ENCODE measurements around the gene RABGAP1L.
A peak's percentile ranks its signal among the peaks of the same experiment; 100 is the strongest.
"Not testable (repeated sequence)": the region's sequence is repeated elsewhere in the genome, so short reads cannot be mapped to it uniquely, and the experiment has no call there.

The RABGAP1L gene

DNA sequence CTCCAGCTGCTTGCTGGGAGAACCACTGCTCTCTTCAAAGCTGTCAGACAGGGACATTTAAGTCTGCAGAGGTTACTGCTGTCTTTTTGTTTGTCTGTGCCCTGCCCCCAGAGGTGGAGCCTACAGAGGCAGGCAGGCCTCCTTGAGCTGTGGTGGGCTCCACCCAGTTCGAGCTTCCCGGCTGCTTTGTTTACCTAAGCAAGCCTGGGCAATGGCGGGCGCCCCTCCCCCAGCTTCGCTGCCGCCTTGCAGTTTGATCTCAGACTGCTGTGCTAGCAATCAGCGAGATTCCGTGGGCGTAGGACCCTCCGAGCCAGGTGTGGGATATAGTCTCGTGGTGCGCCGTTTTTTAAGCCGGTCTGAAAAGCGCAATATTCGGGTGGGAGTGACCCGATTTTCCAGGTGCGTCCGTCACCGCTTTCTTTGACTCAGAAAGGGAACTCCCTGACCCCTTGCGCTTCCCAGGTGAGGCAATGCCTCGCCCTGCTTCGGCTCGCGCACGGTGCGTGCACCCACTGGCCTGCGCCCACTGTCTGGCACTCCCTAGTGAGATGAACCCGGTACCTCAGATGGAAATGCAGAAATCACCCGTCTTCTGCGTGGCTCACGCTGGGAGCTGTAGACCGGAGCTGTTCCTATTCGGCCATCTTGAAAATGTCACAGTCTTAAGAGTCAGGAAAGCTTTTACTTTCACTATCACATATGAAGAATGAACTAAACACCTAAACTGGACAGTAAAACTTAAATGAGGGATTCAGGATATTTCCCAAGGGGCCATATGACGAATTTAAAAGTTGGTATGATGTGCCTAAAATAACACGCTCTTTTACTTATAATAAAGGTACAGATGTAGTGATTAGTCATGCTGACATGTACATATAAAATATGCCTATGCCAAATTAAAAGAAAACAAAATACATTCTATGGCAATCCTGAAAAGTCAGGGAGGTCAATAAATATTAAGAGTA, 689.6 kb downstream of the RABGAP1L start:
- H3K4me1 ChIP-seq (ENCODE audit: control extremely low read depth in 1 of 4, control insufficient read depth in 4 of 4, insufficient read depth in 4 of 4, low read length in 3 of 4); DNase-seq; H3K4me3 ChIP-seq (ENCODE audit: control insufficient read depth in 1 of 7, extremely low read depth in 1 of 7, insufficient read depth in 4 of 7, low read depth in 2 of 7, low read length in 6 of 7); POLR2A ChIA-PET; H3K36me3 ChIP-seq (ENCODE audit: control insufficient read depth in 4 of 4, insufficient read depth in 4 of 4, low read length in 3 of 4); CTCF ChIA-PET; H3K27ac ChIP-seq (ENCODE audit: insufficient read depth in 1 of 2, low read depth in 1 of 2, low read length in 2 of 2, poor library complexity in 1 of 2, severe bottlenecking in 2 of 2); H3K27me3 ChIP-seq (replicated peaks in 2 of 5; ENCODE audit: control insufficient read depth in 4 of 5, insufficient read depth in 5 of 5, low read length in 4 of 5); H3K9me3 ChIP-seq (ENCODE audit: control extremely low read depth in 1 of 5, control insufficient read depth in 4 of 5, insufficient read depth in 2 of 5, low read depth in 1 of 5, low read length in 4 of 5): not testable (repeated sequence)
- WGBS (ENCODE audit: insufficient coverage): no CpG with 5 or more reads among the region's 36 CpGs

DNA sequence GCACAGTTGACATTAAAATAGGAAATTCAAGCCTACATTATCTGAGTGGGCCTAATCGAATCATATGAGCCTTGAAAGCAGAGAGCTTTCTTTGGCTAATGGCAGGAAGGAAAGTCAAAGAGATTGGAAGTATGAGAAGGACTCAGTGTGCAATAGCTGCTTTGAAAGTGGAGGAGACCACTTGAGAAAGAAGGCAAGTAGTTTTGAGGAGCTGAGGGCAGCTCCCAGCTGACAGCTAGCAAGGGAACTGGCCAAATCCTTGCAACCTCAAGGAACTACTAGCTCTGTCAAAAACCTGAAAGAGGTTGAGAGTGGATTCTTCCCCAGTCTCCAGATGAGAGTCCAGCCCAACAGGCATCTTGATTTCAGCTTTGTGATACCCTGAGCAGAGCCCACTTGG, 691.4 kb downstream of the RABGAP1L start:
- WGBS (ENCODE audit: insufficient coverage): 89% methylated on average over 1 of the region's 1 CpG
- DNase-seq: no peak
- no peaks in the 10 kb centered on the region for H3K36me3 ChIP-seq (ENCODE audit: control insufficient read depth in 4 of 4, insufficient read depth in 4 of 4, low read length in 3 of 4)
- H3K4me3 ChIP-seq (ENCODE audit: control insufficient read depth in 1 of 7, extremely low read depth in 1 of 7, insufficient read depth in 4 of 7, low read depth in 2 of 7, low read length in 6 of 7): no peak overlapping the region
- H3K27me3 ChIP-seq (replicated peaks in 2 of 5; ENCODE audit: control insufficient read depth in 4 of 5, insufficient read depth in 5 of 5, low read length in 4 of 5): no peaks in the 10 kb centered on the region
- ChIA-PET POLR2A (no interaction called here), CTCF (no interaction called here)
- peaks cover 0 to 2% (median 0%) of the 10 kb centered on the region in 4 experiments for H3K4me1 ChIP-seq (ENCODE audit: control extremely low read depth in 1 of 4, control insufficient read depth in 4 of 4, insufficient read depth in 4 of 4, low read length in 3 of 4)
- H3K9me3 ChIP-seq (ENCODE audit: control extremely low read depth in 1 of 5, control insufficient read depth in 4 of 5, insufficient read depth in 2 of 5, low read depth in 1 of 5, low read length in 4 of 5): no peaks in the 10 kb centered on the region
- no peak overlapping the region for H3K27ac ChIP-seq (ENCODE audit: insufficient read depth in 1 of 2, low read depth in 1 of 2, low read length in 2 of 2, poor library complexity in 1 of 2, severe bottlenecking in 2 of 2)

DNA sequence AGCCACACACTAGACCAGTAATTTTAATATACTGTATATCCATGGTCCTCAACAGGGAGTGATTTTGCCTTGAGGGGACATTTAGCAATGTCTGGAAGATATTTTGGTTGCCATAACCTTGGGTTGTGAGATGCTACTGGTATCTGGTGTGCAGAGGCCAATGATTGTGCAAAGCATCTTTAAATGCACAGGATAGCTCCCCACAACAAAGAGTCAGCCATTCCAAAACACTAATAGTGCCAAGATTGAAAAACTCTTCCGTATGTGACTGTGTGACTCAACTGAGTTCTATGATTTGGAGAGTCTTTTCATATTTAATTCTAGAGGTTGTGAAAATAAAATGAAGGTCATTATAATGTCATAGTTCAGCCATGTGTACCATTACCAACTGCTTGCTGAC, 699.0 kb downstream of the RABGAP1L start:
- H3K4me1 ChIP-seq (ENCODE audit: control extremely low read depth in 1 of 4, control insufficient read depth in 4 of 4, insufficient read depth in 4 of 4, low read length in 3 of 4): peaks cover 0 to 2% (median 0%) of the 10 kb centered on the region in 4 experiments
- CTCF ChIA-PET: no interaction called here
- H3K9me3 ChIP-seq (ENCODE audit: control extremely low read depth in 1 of 5, control insufficient read depth in 4 of 5, insufficient read depth in 2 of 5, low read depth in 1 of 5, low read length in 4 of 5): no peaks in the 10 kb centered on the region
- POLR2A ChIA-PET: no interaction called here
- WGBS (ENCODE audit: insufficient coverage): no CpG with 5 or more reads among the region's 1 CpG
- no peak for DNase-seq
- no peak overlapping the region for H3K4me3 ChIP-seq (ENCODE audit: control insufficient read depth in 1 of 7, extremely low read depth in 1 of 7, insufficient read depth in 4 of 7, low read depth in 2 of 7, low read length in 6 of 7)
- no peak overlapping the region for H3K27ac ChIP-seq (ENCODE audit: insufficient read depth in 1 of 2, low read depth in 1 of 2, low read length in 2 of 2, poor library complexity in 1 of 2, severe bottlenecking in 2 of 2)
- no peaks in the 10 kb centered on the region for H3K36me3 ChIP-seq (ENCODE audit: control insufficient read depth in 4 of 4, insufficient read depth in 4 of 4, low read length in 3 of 4)
- no peaks in the 10 kb centered on the region for H3K27me3 ChIP-seq (replicated peaks in 2 of 5; ENCODE audit: control insufficient read depth in 4 of 5, insufficient read depth in 5 of 5, low read length in 4 of 5)

DNA sequence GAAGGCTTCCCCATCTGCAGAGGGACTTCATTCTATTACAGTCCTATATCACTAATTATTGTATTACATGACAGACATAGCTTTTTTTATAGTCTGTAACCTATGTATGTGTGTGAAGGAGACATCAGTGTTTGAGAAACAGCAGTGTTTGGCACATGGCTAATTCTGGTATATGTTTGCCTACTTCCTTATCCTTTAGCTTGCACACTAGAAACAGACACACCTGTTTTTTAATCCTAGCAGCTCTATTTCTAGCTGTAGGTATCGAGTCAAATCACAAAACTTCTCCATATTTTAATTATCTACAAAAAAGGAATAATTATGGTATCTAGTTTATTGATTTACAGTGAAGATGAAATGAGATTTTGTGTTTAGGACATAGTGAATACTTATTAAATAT, 711.0 kb downstream of the RABGAP1L start:
- ChIA-PET POLR2A (no interaction called here), CTCF (no interaction called here)
- no CpG with 5 or more reads among the region's 1 CpG for WGBS (ENCODE audit: insufficient coverage)
- Histone ChIP-seq H3K27me3 (replicated peaks in 2 of 5; ENCODE audit: control insufficient read depth in 4 of 5, insufficient read depth in 5 of 5, low read length in 4 of 5) (no peaks in the 10 kb centered on the region), H3K27ac (ENCODE audit: insufficient read depth in 1 of 2, low read depth in 1 of 2, low read length in 2 of 2, poor library complexity in 1 of 2, severe bottlenecking in 2 of 2) (no peak overlapping the region), H3K36me3 (ENCODE audit: control insufficient read depth in 4 of 4, insufficient read depth in 4 of 4, low read length in 3 of 4) (no peaks in the 10 kb centered on the region), H3K4me1 (ENCODE audit: control extremely low read depth in 1 of 4, control insufficient read depth in 4 of 4, insufficient read depth in 4 of 4, low read length in 3 of 4) (peaks cover 0 to 11% (median 4%) of the 10 kb centered on the region in 4 experiments), H3K4me3 (ENCODE audit: control insufficient read depth in 1 of 7, extremely low read depth in 1 of 7, insufficient read depth in 4 of 7, low read depth in 2 of 7, low read length in 6 of 7) (no peak overlapping the region), H3K9me3 (ENCODE audit: control extremely low read depth in 1 of 5, control insufficient read depth in 4 of 5, insufficient read depth in 2 of 5, low read depth in 1 of 5, low read length in 4 of 5) (peaks cover 0 to 4% (median 0%) of the 10 kb centered on the region in 5 experiments)
- no peak for DNase-seq

DNA sequence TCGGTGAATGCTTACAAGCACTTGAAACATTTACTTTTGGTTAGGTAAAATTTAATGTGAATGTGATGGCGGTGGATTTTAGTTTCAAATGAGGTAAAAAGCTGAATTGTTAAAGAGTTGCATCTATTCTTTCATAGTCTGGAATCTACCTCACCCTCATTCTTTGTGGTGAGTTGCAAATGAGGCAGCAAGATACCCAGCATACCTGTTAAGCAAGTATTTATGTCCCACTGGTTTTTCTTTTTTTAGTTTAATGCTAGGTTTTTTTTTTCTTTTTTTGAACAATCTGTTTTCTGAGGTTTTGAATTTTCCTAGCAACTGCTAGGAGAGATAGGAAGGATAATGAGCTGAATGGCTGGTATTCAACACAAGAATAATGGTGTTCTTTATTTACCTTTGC, 712.6 kb downstream of the RABGAP1L start:
- CTCF ChIA-PET: interaction anchor here (1.0 kb wide), 1 partner anchor 117 kb away, joined by 3 read pairs; no protein-coding TSS in a partner anchor
- H3K4me1 ChIP-seq (ENCODE audit: control extremely low read depth in 1 of 4, control insufficient read depth in 4 of 4, insufficient read depth in 4 of 4, low read length in 3 of 4): peaks cover 0 to 12% (median 4%) of the 10 kb centered on the region in 4 experiments
- no peaks in the 10 kb centered on the region for H3K27me3 ChIP-seq (replicated peaks in 2 of 5; ENCODE audit: control insufficient read depth in 4 of 5, insufficient read depth in 5 of 5, low read length in 4 of 5)
- DNase-seq: no peak
- H3K27ac ChIP-seq (ENCODE audit: insufficient read depth in 1 of 2, low read depth in 1 of 2, low read length in 2 of 2, poor library complexity in 1 of 2, severe bottlenecking in 2 of 2): no peak overlapping the region
- POLR2A ChIA-PET: no interaction called here
- no peak overlapping the region for H3K4me3 ChIP-seq (ENCODE audit: control insufficient read depth in 1 of 7, extremely low read depth in 1 of 7, insufficient read depth in 4 of 7, low read depth in 2 of 7, low read length in 6 of 7)
- no CpG with 5 or more reads among the region's 2 CpGs for WGBS (ENCODE audit: insufficient coverage)
- H3K36me3 ChIP-seq (ENCODE audit: control insufficient read depth in 4 of 4, insufficient read depth in 4 of 4, low read length in 3 of 4): no peaks in the 10 kb centered on the region
- H3K9me3 ChIP-seq (ENCODE audit: control extremely low read depth in 1 of 5, control insufficient read depth in 4 of 5, insufficient read depth in 2 of 5, low read depth in 1 of 5, low read length in 4 of 5): peaks cover 0 to 4% (median 0%) of the 10 kb centered on the region in 5 experiments

DNA sequence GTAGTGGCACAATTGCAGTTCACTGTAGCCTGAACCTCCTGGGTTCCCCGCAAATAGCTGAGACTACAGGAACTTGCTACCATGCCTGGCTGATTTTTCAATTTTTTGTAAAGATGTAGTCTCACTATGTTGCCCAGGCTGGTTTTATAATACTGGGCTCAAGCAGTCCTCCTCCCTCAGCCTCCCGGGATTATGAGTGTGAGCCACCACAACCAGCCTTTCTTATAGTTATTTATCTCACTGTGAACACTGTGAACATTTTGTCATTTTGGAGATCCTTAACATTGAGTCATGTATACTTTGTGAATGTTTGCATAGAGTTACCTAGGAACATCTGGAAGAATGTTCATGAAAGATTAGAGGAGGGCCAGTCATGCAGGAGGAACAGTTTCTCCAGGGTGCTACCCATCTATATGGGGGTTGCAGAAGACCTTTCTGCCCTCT, 713.3 kb downstream of the RABGAP1L start:
- POLR2A ChIA-PET: no interaction called here
- DNase-seq: peak in 1 of 3 donors; percentile 20
- Histone ChIP-seq H3K36me3 (ENCODE audit: control insufficient read depth in 4 of 4, insufficient read depth in 4 of 4, low read length in 3 of 4) (no peaks in the 10 kb centered on the region), H3K4me3 (ENCODE audit: control insufficient read depth in 1 of 7, extremely low read depth in 1 of 7, insufficient read depth in 4 of 7, low read depth in 2 of 7, low read length in 6 of 7) (no peak overlapping the region), H3K4me1 (ENCODE audit: control extremely low read depth in 1 of 4, control insufficient read depth in 4 of 4, insufficient read depth in 4 of 4, low read length in 3 of 4) (peaks cover 0 to 16% (median 4%) of the 10 kb centered on the region in 4 experiments), H3K27me3 (replicated peaks in 2 of 5; ENCODE audit: control insufficient read depth in 4 of 5, insufficient read depth in 5 of 5, low read length in 4 of 5) (no peaks in the 10 kb centered on the region), H3K27ac (ENCODE audit: insufficient read depth in 1 of 2, low read depth in 1 of 2, low read length in 2 of 2, poor library complexity in 1 of 2, severe bottlenecking in 2 of 2) (no peak overlapping the region), H3K9me3 (ENCODE audit: control extremely low read depth in 1 of 5, control insufficient read depth in 4 of 5, insufficient read depth in 2 of 5, low read depth in 1 of 5, low read length in 4 of 5) (peaks cover 0 to 4% (median 0%) of the 10 kb centered on the region in 5 experiments)
- 100% methylated on average over 1 of the region's 2 CpGs for WGBS (ENCODE audit: insufficient coverage)
- CTCF ChIA-PET: interaction anchor here (1.0 kb wide), 1 partner anchor 116 kb away, joined by 3 read pairs; no protein-coding TSS in a partner anchor

DNA sequence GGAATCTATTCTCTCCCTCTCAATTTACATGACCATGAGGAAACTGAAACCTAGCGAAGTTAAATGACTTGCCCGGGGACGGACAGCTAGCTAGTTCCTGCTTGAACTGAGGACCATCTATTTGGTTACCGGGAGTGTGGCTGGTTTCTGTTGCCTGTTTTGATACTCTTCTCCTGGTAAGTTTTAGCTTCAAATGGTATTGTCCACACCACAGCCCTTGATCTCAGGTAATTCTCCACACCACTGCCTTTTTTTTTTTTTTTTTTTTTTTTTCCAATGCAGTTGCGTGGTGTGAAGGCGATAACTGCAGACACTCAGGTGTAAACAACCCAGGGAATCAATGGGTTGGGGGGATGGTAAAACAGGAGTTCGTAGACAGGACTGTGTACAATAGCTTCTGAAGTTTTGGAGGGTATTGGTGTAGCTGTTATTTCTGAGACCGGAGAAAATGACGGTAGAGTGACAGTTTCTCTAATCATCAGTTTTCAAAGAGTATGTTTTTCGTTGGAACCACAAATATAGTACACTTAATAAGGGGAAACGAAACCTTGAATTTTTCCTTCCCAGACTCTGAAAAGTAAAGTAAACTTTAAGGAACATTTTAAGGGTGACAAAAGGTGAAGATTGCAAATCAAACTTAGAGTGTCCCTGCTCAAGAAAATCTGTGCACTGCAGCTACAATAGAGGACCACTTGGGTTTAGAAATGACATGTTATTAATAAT, 715.2 kb downstream of the RABGAP1L start:
- no peaks in the 10 kb centered on the region for H3K9me3 ChIP-seq (ENCODE audit: control extremely low read depth in 1 of 5, control insufficient read depth in 4 of 5, insufficient read depth in 2 of 5, low read depth in 1 of 5, low read length in 4 of 5)
- H3K36me3 ChIP-seq (ENCODE audit: control insufficient read depth in 4 of 4, insufficient read depth in 4 of 4, low read length in 3 of 4): no peaks in the 10 kb centered on the region
- CTCF ChIA-PET: no interaction called here
- no peak overlapping the region for H3K27ac ChIP-seq (ENCODE audit: insufficient read depth in 1 of 2, low read depth in 1 of 2, low read length in 2 of 2, poor library complexity in 1 of 2, severe bottlenecking in 2 of 2)
- H3K27me3 ChIP-seq (replicated peaks in 2 of 5; ENCODE audit: control insufficient read depth in 4 of 5, insufficient read depth in 5 of 5, low read length in 4 of 5): no peaks in the 10 kb centered on the region
- H3K4me1 ChIP-seq (ENCODE audit: control extremely low read depth in 1 of 4, control insufficient read depth in 4 of 4, insufficient read depth in 4 of 4, low read length in 3 of 4): peaks cover 0 to 16% (median 4%) of the 10 kb centered on the region in 4 experiments
- POLR2A ChIA-PET: no interaction called here
- H3K4me3 ChIP-seq (ENCODE audit: control insufficient read depth in 1 of 7, extremely low read depth in 1 of 7, insufficient read depth in 4 of 7, low read depth in 2 of 7, low read length in 6 of 7): peak overlapping the region in 5 of 7 experiments; percentile 57 to 83 (median 66)
- DNase-seq: peak; percentile 7 to 35 (median 28)
- 25% methylated on average over 7 of the region's 11 CpGs for WGBS (ENCODE audit: insufficient coverage)
